Keratinocyte (primary cell): ENCODE data around the gene PNRC1.

Source experiments
- CTCF ChIP-seq, 3 experiments: IDR thresholded peaks in 1 of 3; conservative IDR thresholded peaks in 1 of 3; optimal IDR thresholded peaks in 1 of 3; 2 replicates in 2 of 3; 3 replicates in 1 of 3; pipeline versions ENCODE3 to v1.5.1; 2011; ENCODE audit warnings: low read length in 3 of 3, mild to moderate bottlenecking in 3 of 3, moderate library complexity in 2 of 3, control low read depth in 1 of 3, inconsistent platforms in 1 of 3; ENCODE audit not compliant: insufficient read depth in 2 of 3; ENCODE audit errors: extremely low read depth in 1 of 3
- EZH2 ChIP-seq: IDR thresholded peaks from one replicate; pipeline ENCODE4 v1.6.1; 2012; ENCODE audit warnings: inconsistent platforms, mild to moderate bottlenecking, low read length, moderate library complexity

GRCh38 chr6:89050697-89051096 lies 29.9 kb upstream of the PNRC1 start:
- TF ChIP-seq EZH2 (no peak), CTCF (optimal IDR thresholded peaks at IDR 0.05 in 1 of 3, IDR thresholded peaks at IDR 0.05 in 1 of 3, conservative IDR thresholded peaks at IDR 0.05 in 1 of 3; ENCODE audit: extremely low read depth in 1 of 3, insufficient read depth in 2 of 3, low read length in 3 of 3) (no peak)
